Measurements from ENCODE around the gene PLA2G6. TPM values are rescaled to one million over a fixed set of nuclear protein-coding genes. Genes with fewer than 3 reads are reported as not detected.
A peak's percentile ranks its signal among the peaks of the same experiment; 100 is the strongest.

Gene PLA2G6
- total and polyA plus RNA-seq, 9 of the 15 experiments (the other 6 are each of a cell fraction or from before 2014, with no cell fraction given) = 0.11 to 12.2 (median 9.7) TPM

DNA sequence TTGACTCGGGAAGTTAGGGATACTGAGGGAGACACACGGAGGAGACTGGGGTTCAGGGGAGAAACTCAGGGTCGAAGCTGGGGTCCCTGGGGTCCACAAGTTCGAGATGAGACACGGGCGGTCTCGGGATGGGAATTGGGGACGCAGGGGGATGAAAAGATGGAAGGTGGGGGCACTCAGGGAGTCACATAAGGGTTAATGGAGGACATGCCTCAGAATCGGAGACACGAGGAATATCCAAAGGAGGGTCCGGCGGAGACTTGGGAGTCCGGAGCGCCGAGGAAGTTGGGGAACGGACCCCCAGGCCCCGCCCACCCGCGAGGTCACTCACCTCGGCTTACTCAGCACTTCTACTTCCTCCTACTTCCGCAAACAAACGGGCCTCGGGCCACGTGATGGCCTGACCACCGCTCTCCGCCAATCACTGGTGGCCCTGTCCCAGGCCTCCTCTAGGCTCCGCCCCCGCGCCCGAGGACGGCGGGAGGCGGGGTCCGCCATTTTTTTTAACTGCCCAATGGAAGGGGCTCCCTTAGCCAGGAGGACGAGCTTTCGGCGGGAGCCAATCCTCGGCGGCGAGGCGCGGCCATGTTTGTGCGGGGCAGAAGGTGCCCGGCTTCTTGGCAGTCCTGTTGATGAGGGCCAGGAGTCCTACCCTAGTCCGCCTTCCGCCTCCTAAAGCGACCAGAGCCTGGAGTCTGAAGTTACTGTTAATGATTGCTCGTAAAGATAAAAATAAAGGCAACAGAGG, at the start of gene PLA2G6 (continued):
- TF ChIP-seq, protein P1, sequence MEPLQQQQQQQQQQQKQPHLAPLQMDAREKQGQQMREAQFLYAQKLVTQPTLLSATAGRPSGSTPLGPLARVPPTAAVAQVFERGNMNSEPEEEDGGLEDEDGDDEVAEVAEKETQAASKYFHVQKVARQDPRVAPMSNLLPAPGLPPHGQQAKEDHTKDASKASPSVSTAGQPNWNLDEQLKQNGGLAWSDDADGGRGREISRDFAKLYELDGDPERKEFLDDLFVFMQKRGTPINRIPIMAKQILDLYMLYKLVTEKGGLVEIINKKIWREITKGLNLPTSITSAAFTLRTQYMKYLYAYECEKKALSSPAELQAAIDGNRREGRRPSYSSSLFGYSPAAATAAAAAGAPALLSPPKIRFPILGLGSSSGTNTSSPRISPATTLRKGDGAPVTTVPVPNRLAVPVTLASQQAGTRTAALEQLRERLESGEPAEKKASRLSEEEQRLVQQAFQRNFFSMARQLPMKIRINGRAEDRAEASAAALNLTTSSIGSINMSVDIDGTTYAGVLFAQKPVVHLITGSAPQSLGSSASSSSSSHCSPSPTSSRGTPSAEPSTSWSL (CRISPR knock-in tag; IDR thresholded peaks at IDR 0.05; ENCODE audit: borderline replicate concordance) = no peak
- TF ChIP-seq OTX1 (CRISPR knock-in tag; IDR thresholded peaks at IDR 0.05) (no peak), ZNF778 (CRISPR knock-in tag; IDR thresholded peaks at IDR 0.05) (no peak), RFX7 (CRISPR knock-in tag; IDR thresholded peaks at IDR 0.05) (no peak), THRAP3 (IDR thresholded peaks at IDR 0.05; ENCODE audit: borderline replicate concordance) (0 out of 2 replicates have a peak, but pooled peaks have one; percentile 8), KDM2B (CRISPR knock-in tag; IDR thresholded peaks at IDR 0.05) (no peak), BHLHE40 (IDR thresholded peaks at IDR 0.05; ENCODE audit: low read length) (0 out of 2 replicates have a peak, but pooled peaks have one; percentile 35), ESRRA (IDR thresholded peaks at IDR 0.05; ENCODE audit: borderline replicate concordance, low read depth) (no peak), ZNF41 (CRISPR knock-in tag; conservative IDR thresholded peaks at IDR 0.05) (no peak), MYC (IDR thresholded peaks at IDR 0.05; ENCODE audit: low read depth, low read length) (no peak), MYC (CRISPR knock-in tag; IDR thresholded peaks at IDR 0.05; ENCODE audit: borderline replicate concordance, low read depth) (no peak), CBX3 (IDR thresholded peaks at IDR 0.05; ENCODE audit: borderline replicate concordance in 1 of 2, low read length in 2 of 2) (no peak), ZNF75A (CRISPR knock-in tag; IDR thresholded peaks at IDR 0.05) (no peak), SIRT6 (IDR thresholded peaks at IDR 0.05; ENCODE audit: low read depth, low read length) (no peak), WHSC1 (IDR thresholded peaks at IDR 0.05; ENCODE audit: low read length) (no peak), ZNF445 (CRISPR knock-in tag; IDR thresholded peaks at IDR 0.05; ENCODE audit: low read depth) (no peak), MAFF (IDR thresholded peaks at IDR 0.05; ENCODE audit: low read length) (peak; percentile 32; the same call in 1 of the 2 replicates), POLR2A (conservative IDR thresholded peaks at IDR 0.05) (peak; percentile 73), SREBF1 (IDR thresholded peaks at IDR 0.05; ENCODE audit: borderline replicate concordance, low read depth, low read length) (peak; percentile 97), ZNF551 (CRISPR knock-in tag; IDR thresholded peaks at IDR 0.05) (no peak), PHF21A (IDR thresholded peaks at IDR 0.05; ENCODE audit: borderline replicate concordance, low read depth) (no peak), ZNF77 (CRISPR knock-in tag; IDR thresholded peaks at IDR 0.05) (no peak), ZNF143 (CRISPR knock-in tag; IDR thresholded peaks at IDR 0.05) (no peak), RNF2 (IDR thresholded peaks at IDR 0.05) (no peak), CC2D1A (IDR thresholded peaks at IDR 0.05) (peak; percentile 49; the same call in 1 of the 2 replicates), POLR2G (IDR thresholded peaks at IDR 0.05; ENCODE audit: low read depth, low read length) (peak; percentile 63), MAFG (tag; conservative IDR thresholded peaks at IDR 0.05) (peak; percentile 79), DMBX1 (CRISPR knock-in tag; IDR thresholded peaks at IDR 0.05; ENCODE audit: borderline replicate concordance) (no peak), JUND (IDR thresholded peaks at IDR 0.05; ENCODE audit: borderline replicate concordance, low read depth, low read length) (peak; percentile 19; the same call in 1 of the 2 replicates), JUND (tag; IDR thresholded peaks at IDR 0.05; ENCODE audit: borderline replicate concordance, low read depth, low read length) (no peak; the same call in 2 of the 3 replicates)
- TF ChIP-seq, protein P2, sequence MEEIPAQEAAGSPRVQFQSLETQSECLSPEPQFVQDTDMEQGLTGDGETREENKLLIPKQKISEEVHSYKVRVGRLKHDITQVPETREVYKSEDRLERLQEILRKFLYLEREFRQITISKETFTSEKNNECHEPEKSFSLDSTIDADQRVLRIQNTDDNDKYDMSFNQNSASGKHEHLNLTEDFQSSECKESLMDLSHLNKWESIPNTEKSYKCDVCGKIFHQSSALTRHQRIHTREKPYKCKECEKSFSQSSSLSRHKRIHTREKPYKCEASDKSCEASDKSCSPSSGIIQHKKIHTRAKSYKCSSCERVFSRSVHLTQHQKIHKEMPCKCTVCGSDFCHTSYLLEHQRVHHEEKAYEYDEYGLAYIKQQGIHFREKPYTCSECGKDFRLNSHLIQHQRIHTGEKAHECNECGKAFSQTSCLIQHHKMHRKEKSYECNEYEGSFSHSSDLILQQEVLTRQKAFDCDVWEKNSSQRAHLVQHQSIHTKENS (CRISPR knock-in tag; IDR thresholded peaks at IDR 0.05) = no peak

Data from K562 (cell line).